Panc1 (cell line): ENCODE measurements around the gene PTK7.

Source experiments
- POLR2AphosphoS5 ChIP-seq: IDR thresholded peaks from 2 replicates; pipeline ENCODE4 v1.6.1; 2012; ENCODE audit warnings: mild to moderate bottlenecking, low read depth, low read length, moderate library complexity
- SIN3A ChIP-seq: IDR thresholded peaks from 2 replicates; pipeline ENCODE4 v1.6.1; 2012; ENCODE audit warnings: low read depth, mild to moderate bottlenecking, low read length, moderate library complexity, borderline replicate concordance; ENCODE audit not compliant: insufficient read depth
- TCF7L2 ChIP-seq: IDR thresholded peaks from 2 replicates; pipeline ENCODE4 v1.6.1; 2011; ENCODE audit warnings: mild to moderate bottlenecking, low read depth, low read length, inconsistent platforms
- TF ChIP-seq, protein P1 (sequence below): fragments of 450-650 bp; IDR thresholded peaks from 2 replicates; pipeline ENCODE4 v1.5.1; 2017; ENCODE audit warnings: mild to moderate bottlenecking

DNA sequence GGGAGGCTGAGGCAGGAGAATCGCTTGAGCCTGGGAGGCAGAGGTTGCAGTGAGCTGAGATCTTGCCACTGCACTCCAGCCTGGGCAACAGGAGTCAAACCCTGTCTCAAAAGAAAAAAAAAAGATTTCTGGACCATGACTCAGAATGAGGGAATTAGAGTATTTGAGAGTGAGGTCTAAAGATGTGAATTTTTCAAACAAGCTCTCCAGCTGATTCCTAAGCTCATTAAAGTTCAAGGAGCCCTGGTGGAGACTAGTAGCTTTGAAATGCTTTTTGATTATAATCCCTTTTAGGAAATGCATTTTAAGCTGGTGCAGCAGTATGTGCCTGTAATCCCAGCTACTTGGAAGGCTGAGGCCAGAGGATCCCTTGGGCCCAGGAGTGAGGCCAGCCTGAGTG is 73.2 kb downstream of the PTK7 start:
- TF ChIP-seq, protein P1, sequence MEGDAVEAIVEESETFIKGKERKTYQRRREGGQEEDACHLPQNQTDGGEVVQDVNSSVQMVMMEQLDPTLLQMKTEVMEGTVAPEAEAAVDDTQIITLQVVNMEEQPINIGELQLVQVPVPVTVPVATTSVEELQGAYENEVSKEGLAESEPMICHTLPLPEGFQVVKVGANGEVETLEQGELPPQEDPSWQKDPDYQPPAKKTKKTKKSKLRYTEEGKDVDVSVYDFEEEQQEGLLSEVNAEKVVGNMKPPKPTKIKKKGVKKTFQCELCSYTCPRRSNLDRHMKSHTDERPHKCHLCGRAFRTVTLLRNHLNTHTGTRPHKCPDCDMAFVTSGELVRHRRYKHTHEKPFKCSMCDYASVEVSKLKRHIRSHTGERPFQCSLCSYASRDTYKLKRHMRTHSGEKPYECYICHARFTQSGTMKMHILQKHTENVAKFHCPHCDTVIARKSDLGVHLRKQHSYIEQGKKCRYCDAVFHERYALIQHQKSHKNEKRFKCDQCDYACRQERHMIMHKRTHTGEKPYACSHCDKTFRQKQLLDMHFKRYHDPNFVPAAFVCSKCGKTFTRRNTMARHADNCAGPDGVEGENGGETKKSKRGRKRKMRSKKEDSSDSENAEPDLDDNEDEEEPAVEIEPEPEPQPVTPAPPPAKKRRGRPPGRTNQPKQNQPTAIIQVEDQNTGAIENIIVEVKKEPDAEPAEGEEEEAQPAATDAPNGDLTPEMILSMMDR = no peak
- no peak for TF ChIP-seq POLR2AphosphoS5
- no peak for TF ChIP-seq TCF7L2
- no peak for TF ChIP-seq SIN3A
